Fibroblast of the aortic adventitia (primary cell): ENCODE measurements around the gene PRDM10. TPM values are rescaled to one million over a fixed set of nuclear protein-coding genes. Genes with fewer than 3 reads are reported as not detected.

Experiments used
- DNase-seq: peaks from one replicate; pipeline ENCODE4 v3.0.0-alpha.2; 2010; ENCODE audit warnings: low read depth
- H3K4me3 ChIP-seq: 2 replicates; pipeline ENCODE4 v1.5.1; 2011; ENCODE audit warnings: low read depth, mild to moderate bottlenecking, control low read depth, low read length, moderate library complexity
- CTCF ChIP-seq: IDR thresholded peaks from 2 replicates; pipeline ENCODE4 v1.5.1; 2011; ENCODE audit warnings: mild to moderate bottlenecking, low read length, control low read depth, inconsistent platforms; ENCODE audit not compliant: insufficient read depth
- total RNA-seq: library from RNA; depleted of rRNA; stranded (reverse); fragments of >200 nt; gene quantifications from 2 replicates; pipeline ENCODE4 v1.2.3, GENCODE V29; 2012; ENCODE audit warnings: low replicate concordance

PRDM10 gene
- total RNA-seq, 1 donor = 8.0 TPM

GRCh38 chr11:130000552-130001176 is 2.0 kb downstream of the PRDM10 start:
- H3K4me3 ChIP-seq = peak overlapping the region; percentile 81
- DNase-seq = no peak
- no peak for TF ChIP-seq CTCF

GRCh38 chr11:129999407-129999806 is 3.2 kb downstream of the PRDM10 start:
- no peak for DNase-seq
- no peak overlapping the region for H3K4me3 ChIP-seq
- TF ChIP-seq CTCF = no peak

GRCh38 chr11:129998905-129999304 is 3.7 kb downstream of the PRDM10 start:
- no peak for TF ChIP-seq CTCF
- H3K4me3 ChIP-seq = no peak overlapping the region
- DNase-seq = no peak

GRCh38 chr11:129998107-129998506 is 4.5 kb downstream of the PRDM10 start:
- TF ChIP-seq CTCF = no peak
- no peak for DNase-seq
- H3K4me3 ChIP-seq = no peak overlapping the region

- no peak for TF ChIP-seq CTCF
- DNase-seq = no peak
- no peak overlapping the region for H3K4me3 ChIP-seq
Measured at GRCh38 chr11:129997513-129997912, 5.1 kb downstream of the PRDM10 start.

- H3K4me3 ChIP-seq = no peak overlapping the region
- TF ChIP-seq CTCF = no peak
- DNase-seq = peak; percentile 31
Measured at GRCh38 chr11:129996113-129996870, 6.3 kb downstream of the PRDM10 start.
